Transverse colon (tissue), 4 donors: ENCODE data around the gene PPP1R3D. TPM values are rescaled to one million over a fixed set of nuclear protein-coding genes. Genes with fewer than 3 reads are reported as not detected.

ENCODE experiments used
- DNase-seq: peaks from one replicate; pipeline ENCODE4 v3.0.0-alpha.2; 2019
- H3K27ac ChIP-seq, 4 donors: fragments of 200-600 bp; sonication (generic); 2 replicates each; pipeline ENCODE4 v1.5.1; 2016 to 2018; ENCODE audit warnings: inconsistent platforms in 4 of 4
- H3K27me3 ChIP-seq: fragments of 200-600 bp; sonication (generic); 2 replicates; pipeline ENCODE4 v1.5.1; 2017; ENCODE audit warnings: inconsistent platforms
- H3K36me3 ChIP-seq, 4 donors: fragments of 200-600 bp; sonication (generic); 2 replicates each; pipeline ENCODE4 v1.5.1; 2017 to 2019; ENCODE audit warnings: inconsistent platforms in 4 of 4
- H3K4me1 ChIP-seq, 4 donors: fragments of 200-600 bp; sonication (generic); 2 replicates each; pipeline ENCODE4 v1.5.1; 2017 to 2020; ENCODE audit warnings: inconsistent platforms in 4 of 4
- H3K4me3 ChIP-seq, 4 donors: fragments of 200-600 bp; sonication (generic); 1 replicate in 1 of 4; 2 replicates in 3 of 4; pipeline versions ENCODE4 v1.5.1 to v1.6.1; 2017 to 2019; ENCODE audit warnings: inconsistent platforms in 4 of 4
- H3K9me3 ChIP-seq, 2 donors: fragments of 200-600 bp; sonication (generic); 2 replicates each; pipeline ENCODE4 v1.5.1; 2017 to 2019; ENCODE audit warnings: inconsistent platforms in 2 of 2
- CTCF ChIP-seq, 5 experiments: fragments of 200-600 bp in 3 of 5; fragments of 450-650 bp in 2 of 5; sonication (generic) in 3 of 5; IDR thresholded peaks; 1 replicate in 2 of 5; 2 replicates in 3 of 5; pipeline ENCODE4 v1.5.1; 2016 to 2017; ENCODE audit warnings: antibody characterized with exemption in 5 of 5, inconsistent platforms in 3 of 5, mild to moderate bottlenecking in 2 of 5, moderate library complexity in 1 of 5
- EP300 ChIP-seq: sonication (generic); formaldehyde crosslinking; IDR thresholded peaks from one replicate; pipeline ENCODE4 v1.6.1; 2017; ENCODE audit warnings: antibody characterized with exemption, low read depth
- POLR2A ChIP-seq: fragments of 450-650 bp; IDR thresholded peaks from one replicate; pipeline ENCODE4 v1.6.1; 2016; ENCODE audit warnings: antibody characterized with exemption, mild to moderate bottlenecking, moderate library complexity
- POLR2AphosphoS5 ChIP-seq, 3 donors: sonication (generic); formaldehyde crosslinking; IDR thresholded peaks; one replicate each; pipeline ENCODE4 v1.6.1; 2016; ENCODE audit warnings: antibody characterized with exemption in 3 of 3
- WGBS, 2 donors: methylation state at CpG; one replicate each; pipeline ENCODE4 v1.1.5; 2018; ENCODE audit warnings: low coverage in 1 of 2; 5-methylcytosine and 5-hydroxymethylcytosine counted together
- in situ Hi-C, 4 donors: fragments of 200-750 bp; cut with MboI; loops; one replicate each; pipeline versions ENCODE4 v1.15.0 to v1.15.1; 2017; ENCODE audit warnings: low sequenced_read_pairs in 3 of 4, low pct_ligation_motif_present in 1 of 4, low pct_unique_long_range_greater_than_20kb in 1 of 4
- intact Hi-C: fragments of 100-400 bp; cut with DNase I; formaldehyde crosslinking; loops from one replicate; pipeline ENCODE4 v1.15.1; 2023; ENCODE audit warnings: low total_unique reads
- total RNA-seq, 4 donors: library from RNA; depleted of rRNA; stranded (reverse); fragments of >200 nt; gene quantifications; one replicate each; pipeline ENCODE4 v1.1.0, GENCODE V29; 2016

Gene PPP1R3D
- total RNA-seq, result 10 to 100 TPM in 2 of 4 donors, 1 to 10 TPM in 2; 6.0 to 17.6 (median 12.2) TPM

- Histone ChIP-seq H3K27ac (peak within 1 kb of the TSS; percentile 97 to 99 (median 98)), H3K27me3 (no peaks in the 10 kb centered on the region), H3K4me1 (peaks cover 28 to 46% (median 29%) of the 10 kb centered on the region in 4 donors), H3K9me3 (no peaks in the 10 kb centered on the region), H3K36me3 (peaks cover 0 to 26% (median 9%) of the 10 kb centered on the region in 4 donors), H3K4me3 (peak within 1 kb of the TSS; percentile 59 to 86 (median 72))
- 1% methylated on average over 51 of the region's 57 CpGs; no CpG with 5 or more reads in 1 of the 2 donors for WGBS, 2 donors
- TF ChIP-seq POLR2AphosphoS5 (IDR thresholded peaks at IDR 0.05) (peak; percentile 87 to 91 (median 88)), EP300 (no peak), CTCF (IDR thresholded peaks at IDR 0.05) (peak in 3 of 5 experiments; percentile 12 to 27 (median 25)), POLR2A (peak; percentile 87)
- intact Hi-C loops, result no loop called here
- DNase-seq, result peak; percentile 99
- in situ Hi-C loops, result no loop called here
Measured at GRCh38 chr20:59940129-59940955, at the start of gene PPP1R3D, which contains the start of gene FAM217B. Gene PPP1R3D (minus strand): TSS chr20:59940305. CDS start chr20:59939931, 374 bp downstream. Gene FAM217B (plus strand): TSS chr20:59940389. CDS start chr20:59943944, 3,555 bp downstream.

- 63 to 75% methylated on average over 4 to 5 of the region's 5 CpGs for WGBS, 2 donors
- no peaks in the 10 kb centered on the region for H3K36me3 ChIP-seq
- H3K4me3 ChIP-seq, result no peak overlapping the region
- in situ Hi-C loops, result no loop called here
- no peaks in the 10 kb centered on the region for H3K4me1 ChIP-seq
- intact Hi-C loops, result no loop called here
- no peak for TF ChIP-seq POLR2AphosphoS5 (IDR thresholded peaks at IDR 0.05)
- no peak for TF ChIP-seq CTCF (IDR thresholded peaks at IDR 0.05)
- H3K27ac ChIP-seq, result no peak overlapping the region
- H3K27me3 ChIP-seq, result no peaks in the 10 kb centered on the region
- H3K9me3 ChIP-seq, result no peaks in the 10 kb centered on the region
- no peak for DNase-seq
Measured at GRCh38 chr20:59988141-59988540, 48.0 kb upstream of the PPP1R3D start.

- H3K4me1 ChIP-seq, result no peaks in the 10 kb centered on the region
- H3K4me3 ChIP-seq, result no peak overlapping the region
- in situ Hi-C loops, result no loop called here
- intact Hi-C loops, result no loop called here
- H3K36me3 ChIP-seq, result no peaks in the 10 kb centered on the region
- TF ChIP-seq CTCF (IDR thresholded peaks at IDR 0.05), result no peak
- no peak for TF ChIP-seq EP300
- no peak for TF ChIP-seq POLR2A
- TF ChIP-seq POLR2AphosphoS5 (IDR thresholded peaks at IDR 0.05), result no peak
- DNase-seq, result no peak
- H3K9me3 ChIP-seq, result no peaks in the 10 kb centered on the region
- no peaks in the 10 kb centered on the region for H3K27me3 ChIP-seq
- 86 to 94% methylated on average over 7 of the region's 7 CpGs for WGBS, 2 donors
- H3K27ac ChIP-seq, result no peak overlapping the region
Measured at GRCh38 chr20:59987135-59987534, 47.0 kb upstream of the PPP1R3D start.

GRCh38 chr20:59985864-59986263 is 45.8 kb upstream of the PPP1R3D start:
- intact Hi-C loops, result no loop called here

More at GRCh38 chr20:59985864-59986263, 45.8 kb upstream of the PPP1R3D start:
- no peaks in the 10 kb centered on the region for H3K9me3 ChIP-seq
- H3K4me1 ChIP-seq, result no peaks in the 10 kb centered on the region
- no peak overlapping the region for H3K27ac ChIP-seq
- TF ChIP-seq POLR2A, result no peak
- no peak for TF ChIP-seq POLR2AphosphoS5 (IDR thresholded peaks at IDR 0.05)
- no peak for TF ChIP-seq EP300
- no peak for TF ChIP-seq CTCF (IDR thresholded peaks at IDR 0.05)
- in situ Hi-C loops, result no loop called here
- H3K36me3 ChIP-seq, result no peaks in the 10 kb centered on the region
- no peaks in the 10 kb centered on the region for H3K27me3 ChIP-seq
- 93% methylated on average over 3 of the region's 3 CpGs; no CpG with 5 or more reads in 1 of the 2 donors for WGBS, 2 donors
- H3K4me3 ChIP-seq, result no peak overlapping the region
- DNase-seq, result no peak
